Upper lobe of right lung (tissue), 1 donor: ENCODE data around the gene XYLB. TPM values are rescaled to one million over a fixed set of nuclear protein-coding genes. Genes with fewer than 3 reads are reported as not detected.

Experiments
- ATAC-seq: fragments of 200-7000 bp; cut with Tn5 transposase; one replicate; pipeline ENCODE4 v1.9.1; 2020; ENCODE audit warnings: mild to moderate bottlenecking, moderate library complexity
- DNase-seq: peaks from one replicate; pipeline ENCODE4 v3.0.0-alpha.2; 2020
- H3K27ac ChIP-seq: fragments of 200-600 bp; one replicate; pipeline ENCODE4 v1.8.0; 2022
- H3K27me3 ChIP-seq: fragments of 200-600 bp; one replicate; pipeline ENCODE4 v1.8.0; 2022; ENCODE audit warnings: mild to moderate bottlenecking
- H3K36me3 ChIP-seq: fragments of 200-600 bp; one replicate; pipeline ENCODE4 v1.8.0; 2022
- H3K4me1 ChIP-seq: fragments of 200-600 bp; one replicate; pipeline ENCODE4 v1.8.0; 2022
- H3K4me3 ChIP-seq: fragments of 200-600 bp; one replicate; pipeline ENCODE4 v1.8.0; 2022; ENCODE audit warnings: mild to moderate bottlenecking
- H3K9me3 ChIP-seq: fragments of 200-600 bp; one replicate; pipeline ENCODE4 v1.8.0; 2022
- CTCF ChIP-seq: fragments of 200-600 bp; IDR thresholded peaks from one replicate; pipeline ENCODE4 v1.8.0; 2022; ENCODE audit warnings: antibody characterized with exemption
- intact Hi-C: fragments of 100-400 bp; cut with DNase I; formaldehyde crosslinking; loops from one replicate; pipeline ENCODE4 v1.11.0; 2022
- total RNA-seq: library from RNA; stranded (reverse); fragmentation: NEBNext Ultra II Directional; extraction: Animal tissue kit (Norgen Biotek cat#: 25700); gene quantifications from one replicate; pipeline ENCODE4 v1.2.1, GENCODE V29; 2021
- donor health status: DM: no; HTN: yes; CAD: no; lungs with severe emphysema.

Gene XYLB
- total RNA-seq, 1 donor from 2014 or later: 3.1 TPM

GRCh38 chr3:38368238-38368637, 21.7 kb downstream of the XYLB start:
- DNase-seq: no peak
- no peaks in the 10 kb centered on the region for H3K9me3 ChIP-seq
- no peak overlapping the region for H3K4me3 ChIP-seq
- H3K27ac ChIP-seq: no peak overlapping the region
- ATAC-seq: no peak
- H3K4me1 ChIP-seq: no peaks in the 10 kb centered on the region
- H3K27me3 ChIP-seq: no peaks in the 10 kb centered on the region
- H3K36me3 ChIP-seq: no peaks in the 10 kb centered on the region
- intact Hi-C loops: no loop called here
- TF ChIP-seq CTCF: no peak

- H3K4me3 ChIP-seq: no peak overlapping the region
- intact Hi-C loops: no loop called here
- no peaks in the 10 kb centered on the region for H3K36me3 ChIP-seq
- no peak overlapping the region for H3K27ac ChIP-seq
- no peaks in the 10 kb centered on the region for H3K4me1 ChIP-seq
- ATAC-seq (no peak), DNase-seq (peak; percentile 30)
- H3K9me3 ChIP-seq: no peaks in the 10 kb centered on the region
- H3K27me3 ChIP-seq: no peaks in the 10 kb centered on the region
- no peak for TF ChIP-seq CTCF
Measured at GRCh38 chr3:38369186-38369585, 22.6 kb downstream of the XYLB start.

- H3K36me3 ChIP-seq: no peaks in the 10 kb centered on the region
Measured at GRCh38 chr3:38370149-38370548, 23.6 kb downstream of the XYLB start.

GRCh38 chr3:38370861-38371260, 24.3 kb downstream of the XYLB start:
- intact Hi-C loops: no loop called here
- no peak for TF ChIP-seq CTCF
- no peaks in the 10 kb centered on the region for H3K27me3 ChIP-seq
- H3K36me3 ChIP-seq: no peaks in the 10 kb centered on the region
- no peak overlapping the region for H3K4me3 ChIP-seq
- no peak for DNase-seq
- H3K4me1 ChIP-seq: no peaks in the 10 kb centered on the region
- no peak for ATAC-seq
- no peaks in the 10 kb centered on the region for H3K9me3 ChIP-seq
- H3K27ac ChIP-seq: no peak overlapping the region

More at GRCh38 chr3:38370149-38370548, 23.6 kb downstream of the XYLB start:
- Histone ChIP-seq H3K27me3 (no peaks in the 10 kb centered on the region), H3K4me3 (no peak overlapping the region), H3K27ac (no peak overlapping the region), H3K4me1 (no peaks in the 10 kb centered on the region), H3K9me3 (no peaks in the 10 kb centered on the region)
- intact Hi-C loops: no loop called here
- DNase-seq (no peak), ATAC-seq (no peak)
- no peak for TF ChIP-seq CTCF

GRCh38 chr3:38371541-38372213, 25.1 kb downstream of the XYLB start:
- H3K9me3 ChIP-seq: no peaks in the 10 kb centered on the region
- ATAC-seq: no peak
- H3K27ac ChIP-seq: no peak overlapping the region
- no peaks in the 10 kb centered on the region for H3K27me3 ChIP-seq
- intact Hi-C loops: no loop called here
- H3K4me1 ChIP-seq: no peaks in the 10 kb centered on the region
- TF ChIP-seq CTCF: no peak
- no peak for DNase-seq
- no peak overlapping the region for H3K4me3 ChIP-seq
- no peaks in the 10 kb centered on the region for H3K36me3 ChIP-seq

- Histone ChIP-seq H3K4me3 (no peak overlapping the region), H3K36me3 (no peaks in the 10 kb centered on the region), H3K27me3 (no peaks in the 10 kb centered on the region), H3K4me1 (no peaks in the 10 kb centered on the region), H3K27ac (no peak overlapping the region), H3K9me3 (no peaks in the 10 kb centered on the region)
- DNase-seq (no peak), ATAC-seq (no peak)
- no peak for TF ChIP-seq CTCF
- intact Hi-C loops: no loop called here
Measured at GRCh38 chr3:38372214-38372601, 25.6 kb downstream of the XYLB start.
